GM03348 (cell line): ENCODE results near the gene HOXA1.
A peak's percentile ranks its signal among the peaks of the same experiment; 100 is the strongest.

Experiments used
- DNase-seq: peaks from one replicate; pipeline ENCODE4 v3.0.0; 2012; ENCODE audit warnings: low spot score

HOXA1 gene

GRCh38 chr7:27105301-27106031 lies 9.7 kb upstream of the HOXA1 start:
- no peak for DNase-seq

- DNase-seq: no peak
Measured at GRCh38 chr7:27104341-27105058, 8.7 kb upstream of the HOXA1 start.

- DNase-seq: no peak
Measured at GRCh38 chr7:27103489-27104226, 7.9 kb upstream of the HOXA1 start.

- no peak for DNase-seq
Measured at GRCh38 chr7:27102581-27103442, 7.0 kb upstream of the HOXA1 start, which contains the start of gene HOXA2. TSS of gene HOXA2 (minus strand) at chr7:27102683. CDS start at chr7:27102500, 183 bp downstream.

GRCh38 chr7:27101957-27102580 lies 6.3 kb upstream of the HOXA1 start:
- DNase-seq: no peak

- DNase-seq: no peak
Measured at GRCh38 chr7:27101171-27101956, 5.6 kb upstream of the HOXA1 start.

- DNase-seq: no peak
Measured at GRCh38 chr7:27100694-27101170, 4.9 kb upstream of the HOXA1 start.

GRCh38 chr7:27099453-27100370 lies 3.9 kb upstream of the HOXA1 start:
- DNase-seq: no peak

- DNase-seq: peak; percentile 61
Measured at GRCh38 chr7:27098578-27099451, 3.0 kb upstream of the HOXA1 start.

GRCh38 chr7:27097686-27098577 lies 2.1 kb upstream of the HOXA1 start:
- peak; percentile 77 for DNase-seq

- DNase-seq: peak; percentile 84
Measured at GRCh38 chr7:27096768-27097514, 1.1 kb upstream of the HOXA1 start.

GRCh38 chr7:27095050-27095896 lies 527 bp downstream of the HOXA1 start:
- no peak for DNase-seq

- DNase-seq: no peak
Measured at GRCh38 chr7:27094304-27095049, 1.3 kb downstream of the HOXA1 start.

GRCh38 chr7:27093184-27093895 lies 2.5 kb downstream of the HOXA1 start:
- no peak for DNase-seq
